GM23248 (cell line): ENCODE measurements around the gene GNPTG.

Experiments
- EZH2 ChIP-seq: fragments of 200-600 bp; sonication (generic); IDR thresholded peaks from 2 replicates; pipeline ENCODE4 v1.6.1; 2018; ENCODE audit warnings: antibody characterized with exemption, mild to moderate bottlenecking; ENCODE audit not compliant: insufficient read depth, poor library complexity, severe bottlenecking
- EZH2phosphoT487 ChIP-seq: fragments of 200-600 bp; sonication (generic); IDR thresholded peaks from 2 replicates; pipeline ENCODE4 v1.6.1; 2018; ENCODE audit warnings: antibody characterized with exemption, moderate library complexity, mild to moderate bottlenecking, low read depth; ENCODE audit not compliant: insufficient read depth

- TF ChIP-seq EZH2 (no peak), EZH2phosphoT487 (no peak)
Observed at GRCh38 chr16:1341495-1342420, 10.0 kb upstream of the GNPTG start.
